ENCODE results near the gene HBM. TPM values are rescaled to one million over a fixed set of nuclear protein-coding genes. Genes with fewer than 3 reads are reported as not detected.

The HBM gene
- total RNA-seq, 3 donors from 2014 or later (not counting 1 experiment from before 2014, with no cell fraction given) = not detected

- Histone ChIP-seq H3K36me3 (ENCODE audit: control insufficient read depth, insufficient read depth, low read length) (no peaks in the 10 kb centered on the region), H3K27ac (ENCODE audit: low read length) (no peak overlapping the region), H3K4me1 (ENCODE audit: control insufficient read depth, insufficient read depth, low read length) (peaks cover 43% of the 10 kb centered on the region), H3K4me3 (ENCODE audit: low read length) (no peak overlapping the region), H3K27me3 (ENCODE audit: control insufficient read depth, insufficient read depth, low read length) (no peaks in the 10 kb centered on the region), H3K9me3 (ENCODE audit: control insufficient read depth, insufficient read depth, low read length) (no peaks in the 10 kb centered on the region)
- WGBS (ENCODE audit: insufficient coverage) = 98% methylated on average over 13 of the region's 15 CpGs
- Mint-ChIP-seq H3K9me3 (no peaks in the 10 kb centered on the region), H3K4me1 (peaks cover 37 to 40% of the 10 kb centered on the region in 2 donors), H3K27me3 (ENCODE audit: low read depth in 2 of 2) (no peaks in the 10 kb centered on the region), H3K4me3 (no peak overlapping the region), H3K27ac (peak overlapping the region; percentile 76 to 85), H3K36me3 (no peaks in the 10 kb centered on the region)
- intact Hi-C loops (cut with micrococcal nuclease) = no loop called here
- no peak for TF ChIP-seq CTCF (IDR thresholded peaks at IDR 0.05)
- ATAC-seq (peak in 2 of 3 donors; percentile 29 to 43), DNase-seq (no peak)
Measured at GRCh38 chr16:130533-131173, 35.1 kb upstream of the HBM start.

GRCh38 chr16:132120-132519 lies 33.7 kb upstream of the HBM start:
- H3K4me3 Mint-ChIP-seq = no peak overlapping the region
- H3K36me3 Mint-ChIP-seq = no peaks in the 10 kb centered on the region
- peak overlapping the region in 1 of 2 donors; percentile 44 for H3K27ac Mint-ChIP-seq
- H3K27me3 ChIP-seq (ENCODE audit: control insufficient read depth, insufficient read depth, low read length) = no peaks in the 10 kb centered on the region
- H3K9me3 Mint-ChIP-seq = no peaks in the 10 kb centered on the region
- 97% methylated on average over 6 of the region's 7 CpGs for WGBS (ENCODE audit: insufficient coverage)
- no peak overlapping the region for H3K4me3 ChIP-seq (ENCODE audit: low read length)
- no peak for TF ChIP-seq CTCF (IDR thresholded peaks at IDR 0.05)
- no peak overlapping the region for H3K27ac ChIP-seq (ENCODE audit: low read length)
- no peaks in the 10 kb centered on the region for H3K9me3 ChIP-seq (ENCODE audit: control insufficient read depth, insufficient read depth, low read length)
- no peaks in the 10 kb centered on the region for H3K36me3 ChIP-seq (ENCODE audit: control insufficient read depth, insufficient read depth, low read length)
- DNase-seq (no peak), ATAC-seq (no peak)
- H3K27me3 Mint-ChIP-seq (ENCODE audit: low read depth in 2 of 2) = no peaks in the 10 kb centered on the region
- H3K4me1 ChIP-seq (ENCODE audit: control insufficient read depth, insufficient read depth, low read length) = peaks cover 34% of the 10 kb centered on the region
- H3K4me1 Mint-ChIP-seq = peaks cover 34 to 37% of the 10 kb centered on the region in 2 donors
- intact Hi-C loops (cut with micrococcal nuclease) = no loop called here

GRCh38 chr16:133716-134115 lies 32.1 kb upstream of the HBM start:
- intact Hi-C loops (cut with micrococcal nuclease) = no loop called here
- WGBS (ENCODE audit: insufficient coverage) = 100% methylated on average over 1 of the region's 2 CpGs
- Mint-ChIP-seq H3K4me1 (peaks cover 37 to 44% of the 10 kb centered on the region in 2 donors), H3K27me3 (ENCODE audit: low read depth in 2 of 2) (no peaks in the 10 kb centered on the region), H3K36me3 (no peaks in the 10 kb centered on the region), H3K9me3 (no peaks in the 10 kb centered on the region), H3K4me3 (no peak overlapping the region), H3K27ac (peak overlapping the region in 1 of 2 donors; percentile 56)
- Histone ChIP-seq H3K27me3 (ENCODE audit: control insufficient read depth, insufficient read depth, low read length) (no peaks in the 10 kb centered on the region), H3K36me3 (ENCODE audit: control insufficient read depth, insufficient read depth, low read length) (no peaks in the 10 kb centered on the region), H3K4me3 (ENCODE audit: low read length) (no peak overlapping the region), H3K9me3 (ENCODE audit: control insufficient read depth, insufficient read depth, low read length) (no peaks in the 10 kb centered on the region), H3K27ac (ENCODE audit: low read length) (no peak overlapping the region), H3K4me1 (ENCODE audit: control insufficient read depth, insufficient read depth, low read length) (peaks cover 28% of the 10 kb centered on the region)
- no peak for DNase-seq
- no peak for TF ChIP-seq CTCF (IDR thresholded peaks at IDR 0.05)
- ATAC-seq = no peak

- ATAC-seq = peak in 2 of 3 donors; percentile 28 to 32
- Histone ChIP-seq H3K36me3 (ENCODE audit: control insufficient read depth, insufficient read depth, low read length) (no peaks in the 10 kb centered on the region), H3K4me1 (ENCODE audit: control insufficient read depth, insufficient read depth, low read length) (peaks cover 14% of the 10 kb centered on the region), H3K27ac (ENCODE audit: low read length) (peak overlapping the region; percentile 76), H3K27me3 (ENCODE audit: control insufficient read depth, insufficient read depth, low read length) (no peaks in the 10 kb centered on the region), H3K9me3 (ENCODE audit: control insufficient read depth, insufficient read depth, low read length) (no peaks in the 10 kb centered on the region), H3K4me3 (ENCODE audit: low read length) (peak overlapping the region; percentile 80)
- Mint-ChIP-seq H3K27ac (peak overlapping the region; percentile 95), H3K4me3 (peak overlapping the region; percentile 87), H3K4me1 (peaks cover 15 to 19% of the 10 kb centered on the region in 2 donors), H3K36me3 (no peaks in the 10 kb centered on the region), H3K27me3 (ENCODE audit: low read depth in 2 of 2) (no peaks in the 10 kb centered on the region), H3K9me3 (no peaks in the 10 kb centered on the region)
- no peak for TF ChIP-seq CTCF (IDR thresholded peaks at IDR 0.05)
- WGBS (ENCODE audit: insufficient coverage) = under 1% methylated on average over 29 of the region's 30 CpGs
- DNase-seq = peak; percentile 40 to 44
- intact Hi-C loops (cut with micrococcal nuclease) = no loop called here
Measured at GRCh38 chr16:138049-138417, 27.7 kb upstream of the HBM start.
